IMR-90 (cell line): ENCODE measurements around the gene GLB1L. TPM values are rescaled to one million over a fixed set of nuclear protein-coding genes. Genes with fewer than 3 reads are reported as not detected.
"Not testable (repeated sequence)": the region's sequence is repeated elsewhere in the genome, so short reads cannot be mapped to it uniquely, and the experiment has no call there.

Source experiments
- ATAC-seq: fragments of 200-7000 bp; cut with Tn5 transposase; 2 replicates; pipeline ENCODE4 v1.9.1; 2020; ENCODE audit warnings: low read depth, mild to moderate bottlenecking, moderate library complexity
- BruUV-seq: library from RNA; stranded (reverse); fragments of 400-500 nt; replicated peaks from 2 replicates; lab custom pipeline; 2021; lab: Mats Ljungman, UMichigan
- CTCF ChIA-PET: fragments of 300-600 bp; formaldehyde crosslinking; extraction: SDS; loops from one replicate; lab custom pipeline; 2021; ENCODE audit warnings: antibody characterized with exemption; lab: Yijun Ruan, JAX
- POLR2A ChIA-PET: fragments of 300-600 bp; sonication (Branson Sonifier 250); formaldehyde crosslinking; loops from one replicate; lab custom pipeline; 2022; ENCODE audit warnings: antibody characterized with exemption; ENCODE audit not compliant: unreplicated experiment; lab: Charles Lee
- DNase-seq: peaks from one replicate; pipeline ENCODE4 v3.0.0; 2013
- H2AFZ ChIP-seq: replicated peaks from 2 replicates; pipeline ENCODE3; 2013; ENCODE audit warnings: low read length, mild to moderate bottlenecking; ENCODE audit not compliant: poor library complexity
- H2AK5ac ChIP-seq: 2 replicates; pipeline ENCODE4 v1.6.1; 2013; ENCODE audit warnings: low read depth, low read length, inconsistent platforms
- H2AK9ac ChIP-seq: replicated peaks from 2 replicates; pipeline ENCODE3; 2013; ENCODE audit warnings: mild to moderate bottlenecking, low read depth, low read length, moderate library complexity; ENCODE audit not compliant: poor library complexity
- H2BK120ac ChIP-seq: 2 replicates; pipeline ENCODE4 v1.6.1; 2013; ENCODE audit warnings: low read depth, low read length, inconsistent platforms
- H2BK15ac ChIP-seq: 3 replicates; pipeline ENCODE4 v1.6.1; 2013; ENCODE audit warnings: low read depth, low read length, inconsistent platforms
- H2BK20ac ChIP-seq: 2 replicates; pipeline ENCODE4 v1.6.1; 2013; ENCODE audit warnings: low read depth, mild to moderate bottlenecking, inconsistent platforms, low read length, moderate library complexity
- H2BK5ac ChIP-seq: 2 replicates; pipeline ENCODE4 v1.6.1; 2013; ENCODE audit warnings: mild to moderate bottlenecking, low read depth, low read length, inconsistent platforms; ENCODE audit not compliant: poor library complexity, severe bottlenecking
- H3K14ac ChIP-seq: replicated peaks from 2 replicates; pipeline ENCODE4 v1.6.1; 2013; ENCODE audit warnings: low read depth, low read length, inconsistent platforms
- H3K18ac ChIP-seq: 2 replicates; pipeline ENCODE4 v1.6.1; 2013; ENCODE audit warnings: low read depth, low read length, control low read depth
- H3K23ac ChIP-seq: 2 replicates; pipeline ENCODE4 v1.6.1; 2013; ENCODE audit warnings: low read depth, low read length, inconsistent platforms
- H3K27ac ChIP-seq: 2 replicates; pipeline ENCODE4 v1.5.1; 2013; ENCODE audit warnings: mild to moderate bottlenecking, control low read depth, low read length; ENCODE audit not compliant: insufficient read depth
- H3K27me3 ChIP-seq: 2 replicates; pipeline ENCODE4 v1.6.1; 2013; ENCODE audit warnings: low read length; ENCODE audit not compliant: control insufficient read depth, insufficient read depth
- H3K36me3 ChIP-seq: 2 replicates; pipeline ENCODE4 v1.6.1; 2013; ENCODE audit warnings: low read length, mixed read lengths; ENCODE audit not compliant: control insufficient read depth, insufficient read depth
- H3K4ac ChIP-seq: 2 replicates; pipeline ENCODE4 v1.6.1; 2013; ENCODE audit warnings: low read depth, low read length, inconsistent platforms
- H3K4me1 ChIP-seq: 2 replicates; pipeline ENCODE4 v1.6.1; 2013; ENCODE audit warnings: low read length, mixed read lengths; ENCODE audit not compliant: control insufficient read depth, insufficient read depth
- H3K4me2 ChIP-seq: 2 replicates; pipeline ENCODE4 v1.6.1; 2013; ENCODE audit warnings: low read depth, mild to moderate bottlenecking, control low read depth, low read length, moderate library complexity
- H3K4me3 ChIP-seq: 2 replicates; pipeline ENCODE4 v1.5.1; 2013; ENCODE audit warnings: low read depth, mild to moderate bottlenecking, control low read depth, low read length, moderate library complexity; ENCODE audit not compliant: insufficient read depth
- H3K56ac ChIP-seq: 2 replicates; pipeline ENCODE4 v1.6.1; 2013; ENCODE audit warnings: low read length, inconsistent platforms; ENCODE audit not compliant: insufficient read depth; ENCODE audit errors: extremely low read depth
- H3K79me1 ChIP-seq, 2 experiments: 2 replicates each; pipeline ENCODE4 v1.6.1; 2013; ENCODE audit warnings: low read length in 2 of 2, inconsistent platforms in 1 of 2, low read depth in 1 of 2
- H3K9ac ChIP-seq: 2 replicates; pipeline ENCODE4 v1.6.1; 2013; ENCODE audit warnings: low read depth, low read length, control low read depth
- H3K9me1 ChIP-seq: 2 replicates; pipeline ENCODE4 v1.6.1; 2013; ENCODE audit warnings: low read length, inconsistent platforms; ENCODE audit not compliant: insufficient read depth
- H3K9me3 ChIP-seq: 2 replicates; pipeline ENCODE4 v1.6.1; 2013; ENCODE audit warnings: low read length; ENCODE audit not compliant: control insufficient read depth, insufficient read depth
- H4K20me1 ChIP-seq: 2 replicates; pipeline ENCODE4 v1.6.1; 2013; ENCODE audit warnings: low read length, inconsistent platforms; ENCODE audit not compliant: insufficient read depth
- H4K5ac ChIP-seq: 2 replicates; pipeline ENCODE4 v1.6.1; 2013; ENCODE audit warnings: mild to moderate bottlenecking, low read depth, low read length, control low read depth
- H4K8ac ChIP-seq, 2 experiments: 2 replicates each; pipeline ENCODE4 v1.6.1; 2013; ENCODE audit warnings: low read depth in 2 of 2, low read length in 2 of 2, control low read depth in 1 of 2, inconsistent platforms in 1 of 2
- H4K91ac ChIP-seq: 2 replicates; pipeline ENCODE4 v1.6.1; 2013; ENCODE audit warnings: low read depth, low read length, inconsistent platforms; ENCODE audit not compliant: insufficient read depth
- CHD1 ChIP-seq: IDR thresholded peaks from 2 replicates; pipeline ENCODE4 v1.6.1; 2012; ENCODE audit warnings: low read depth, low read length, improper control_type of control experiment
- MXI1 ChIP-seq: IDR thresholded peaks from 2 replicates; pipeline ENCODE4 v1.6.1; 2012; ENCODE audit warnings: low read depth, mild to moderate bottlenecking, low read length, moderate library complexity, borderline replicate concordance
- POLR2A ChIP-seq: IDR thresholded peaks from 2 replicates; pipeline ENCODE4 v1.6.1; 2012; ENCODE audit warnings: mild to moderate bottlenecking, low read depth, low read length
- RAD21 ChIP-seq: IDR thresholded peaks from 2 replicates; pipeline ENCODE4 v1.6.1; 2012; ENCODE audit warnings: low read length, improper control_type of control experiment
- RFX5 ChIP-seq: IDR thresholded peaks from 2 replicates; pipeline ENCODE4 v1.8.0; 2012; ENCODE audit warnings: low read depth, mild to moderate bottlenecking, low read length, moderate library complexity
- WGBS, 2 experiments: methylation state at CpG; one replicate each; pipeline versions ENCODE4 v1.1.5 to v1.1.7; 2013; ENCODE audit warnings: missing lambda C conversion rate in 2 of 2; ENCODE audit not compliant: insufficient read length in 1 of 2; ENCODE audit errors: extremely low coverage in 2 of 2; 5-methylcytosine and 5-hydroxymethylcytosine counted together
- dilution Hi-C: fragments of 300-500 bp; cut with HindIII; formaldehyde crosslinking; loops from one replicate; pipeline ENCODE4 v1.14.3; 2018; ENCODE audit warnings: low sequenced_read_pairs; ENCODE audit not compliant: unreplicated experiment
- in situ Hi-C: fragments of 300-500 bp; cut with MboI; formaldehyde crosslinking; loops from 3 replicates; pipeline ENCODE4 v1.14.3; 2019; ENCODE audit warnings: low sequenced_read_pairs, inconsistent platforms, mixed read lengths
- intact Hi-C: fragments of 100-400 bp; cut with micrococcal nuclease; formaldehyde crosslinking; loops from 2 replicates; pipeline ENCODE4 v1.10.0; 2022
- polyA plus RNA-seq, 3 experiments: library from polyadenylated mRNA; depleted of rRNA; stranded (reverse); fragments of >200 nt; gene quantifications; 2 replicates each; pipeline ENCODE4 v1.2.3, GENCODE V29; 2012; ENCODE audit warnings: low replicate concordance in 1 of 3
- total RNA-seq: library from RNA; depleted of rRNA; stranded (reverse); fragments of >200 nt; gene quantifications from 2 replicates; pipeline ENCODE4 v1.2.3, GENCODE V29; 2012
- TF ChIP-seq, protein P1 (sequence below): fragments of 150-350 bp; IDR thresholded peaks from 2 replicates; pipeline ENCODE4 v1.6.1; 2017; ENCODE audit warnings: mild to moderate bottlenecking, antibody characterized with exemption, low read length, low read depth

The GLB1L gene
- total and polyA plus RNA-seq, 2 of the 4 experiments (the other 2 are of a cell fraction): 4.1 to 6.2 TPM

- no peak overlapping the region for H4K5ac ChIP-seq
- POLR2A ChIA-PET: no interaction called here
- in situ Hi-C loops: loop anchor here (5.0 kb wide), 1 partner anchor 32 kb away; the partner anchor contains the start of gene SLC23A3
- H3K9ac ChIP-seq: no peak overlapping the region
- peaks cover 5 to 19% of the 10 kb centered on the region in 2 experiments; a peak in 3 of 4 replicates for H3K79me1 ChIP-seq
- no peak overlapping the region for H2AK9ac ChIP-seq
- no peak for ATAC-seq
- H2BK20ac ChIP-seq: no peak overlapping the region
- no peak overlapping the region for H2BK15ac ChIP-seq
- intact Hi-C loops: no loop called here
- CTCF ChIA-PET: no interaction called here
- no peak overlapping the region for H3K18ac ChIP-seq
- H4K20me1 ChIP-seq: peaks cover 9% of the 10 kb centered on the region; the same call in 1 of the 2 replicates
- H2BK5ac ChIP-seq: no peak overlapping the region
- no peak overlapping the region for H2BK120ac ChIP-seq
- no peak for DNase-seq
- no peak overlapping the region for H4K8ac ChIP-seq
- H4K91ac ChIP-seq: no peak overlapping the region
- H3K23ac ChIP-seq: no peak overlapping the region
- H3K4me3 ChIP-seq: no peak overlapping the region
- BruUV-seq: no TSS peak
- no peak overlapping the region for H2AK5ac ChIP-seq
- no peak overlapping the region for H3K56ac ChIP-seq
- H3K4ac ChIP-seq: no peak overlapping the region
- no peak overlapping the region for H3K4me2 ChIP-seq
- H3K27ac ChIP-seq: no peak overlapping the region
- H2AFZ ChIP-seq: no peak overlapping the region
- WGBS, 2 experiments: no CpG with 5 or more reads among the region's 7 CpGs
- H3K36me3 ChIP-seq: peaks cover 10% of the 10 kb centered on the region
- peaks cover 2% of the 10 kb centered on the region for H3K27me3 ChIP-seq
- no peak for TF ChIP-seq MXI1
- TF ChIP-seq POLR2A: no peak
- TF ChIP-seq, protein P1, sequence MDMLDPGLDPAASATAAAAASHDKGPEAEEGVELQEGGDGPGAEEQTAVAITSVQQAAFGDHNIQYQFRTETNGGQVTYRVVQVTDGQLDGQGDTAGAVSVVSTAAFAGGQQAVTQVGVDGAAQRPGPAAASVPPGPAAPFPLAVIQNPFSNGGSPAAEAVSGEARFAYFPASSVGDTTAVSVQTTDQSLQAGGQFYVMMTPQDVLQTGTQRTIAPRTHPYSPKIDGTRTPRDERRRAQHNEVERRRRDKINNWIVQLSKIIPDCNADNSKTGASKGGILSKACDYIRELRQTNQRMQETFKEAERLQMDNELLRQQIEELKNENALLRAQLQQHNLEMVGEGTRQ: no peak
- TF ChIP-seq RFX5: no peak
- TF ChIP-seq RAD21: no peak
- no peak for TF ChIP-seq CHD1
- H3K14ac ChIP-seq: no peak overlapping the region
- no peaks in the 10 kb centered on the region for H3K9me3 ChIP-seq
- peaks cover 8% of the 10 kb centered on the region; the same call in 1 of the 2 replicates for H3K9me1 ChIP-seq
- dilution Hi-C loops: no loop called here
- H3K4me1 ChIP-seq: peaks cover 16% of the 10 kb centered on the region
Observed at GRCh38 chr2:219204425-219205164, 40.6 kb downstream of the GLB1L start.

- H4K8ac ChIP-seq, POLR2A ChIA-PET, ATAC-seq, H2AK5ac ChIP-seq, H3K23ac ChIP-seq, BruUV-seq, H2AK9ac ChIP-seq, H4K20me1 ChIP-seq, H3K36me3 ChIP-seq, H2BK15ac ChIP-seq, H2AFZ ChIP-seq, H3K4me1 ChIP-seq, H2BK20ac ChIP-seq, H3K56ac ChIP-seq, H2BK120ac ChIP-seq, H3K9me1 ChIP-seq, H4K5ac ChIP-seq, in situ Hi-C loops, H2BK5ac ChIP-seq, H3K4me2 ChIP-seq, CTCF ChIA-PET, DNase-seq, H3K4me3 ChIP-seq, H3K27ac ChIP-seq, H3K9me3 ChIP-seq, H3K18ac ChIP-seq, H3K27me3 ChIP-seq, H3K79me1 ChIP-seq, H4K91ac ChIP-seq, H3K9ac ChIP-seq, H3K4ac ChIP-seq, intact Hi-C loops, dilution Hi-C loops, H3K14ac ChIP-seq: not testable (repeated sequence)
- 100% methylated on average over 2 of the region's 21 CpGs; no CpG with 5 or more reads in 1 of the 2 experiments for WGBS, 2 experiments
Observed at GRCh38 chr2:219201331-219201730, 43.9 kb downstream of the GLB1L start.
